Left hindlimb (tissue), 1 donor: ENCODE results near the gene DNAI1.

Experiments
- DNase-seq: peaks from one replicate; pipeline ENCODE4 v3.0.0-alpha.2; 2018

DNAI1 gene

DNA sequence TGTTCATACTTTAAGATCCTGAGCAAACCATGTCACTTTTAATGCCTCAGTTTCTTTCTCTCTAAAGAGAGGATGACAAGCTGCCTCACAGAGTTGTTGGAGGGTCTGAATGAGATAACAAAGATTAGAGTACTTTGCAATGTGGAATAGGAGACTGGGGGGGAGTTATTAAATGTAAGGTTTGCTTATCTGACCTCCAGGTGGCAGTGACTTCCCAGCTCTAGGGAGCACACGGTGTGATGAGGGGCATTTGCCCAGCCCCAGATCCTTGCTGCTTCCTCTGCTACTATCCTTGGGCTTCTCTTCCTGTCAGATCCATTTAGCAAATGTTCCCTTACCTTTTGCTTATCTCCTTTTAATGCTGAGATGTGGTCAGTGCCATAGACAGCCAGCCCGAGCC lies 33.4 kb downstream of the DNAI1 start:
- no peak for DNase-seq

DNA sequence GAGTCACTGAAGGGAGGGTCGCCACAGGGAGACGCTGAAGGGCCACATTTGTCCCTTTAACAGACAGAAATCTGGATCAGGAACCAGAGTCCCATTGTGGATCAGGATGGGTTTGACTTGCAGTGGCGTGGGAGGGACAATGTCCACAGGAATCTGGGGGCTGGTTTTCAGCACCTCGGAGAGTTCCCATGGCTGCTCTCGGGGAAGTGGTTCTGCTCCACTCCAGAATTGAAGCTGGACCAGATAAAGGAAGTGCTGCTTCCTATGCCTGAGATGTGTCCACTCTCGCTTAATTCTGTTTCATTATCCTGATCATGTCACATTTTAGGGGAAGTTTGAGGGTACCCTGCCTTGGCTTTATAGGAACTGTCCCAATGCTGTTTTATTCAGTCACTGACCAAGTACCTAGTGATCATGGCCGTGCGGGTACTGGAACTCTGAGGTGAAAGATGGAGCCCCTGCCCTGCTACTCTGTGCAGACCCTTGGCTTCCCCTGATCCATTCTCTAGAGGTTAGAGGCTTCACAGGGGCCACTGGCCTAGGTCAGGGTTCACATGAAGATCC lies 35.4 kb downstream of the DNAI1 start:
- DNase-seq: peak; percentile 61

GRCh38 chr9:34496149-34496712 lies 37.6 kb downstream of the DNAI1 start:
- DNase-seq: no peak

DNA sequence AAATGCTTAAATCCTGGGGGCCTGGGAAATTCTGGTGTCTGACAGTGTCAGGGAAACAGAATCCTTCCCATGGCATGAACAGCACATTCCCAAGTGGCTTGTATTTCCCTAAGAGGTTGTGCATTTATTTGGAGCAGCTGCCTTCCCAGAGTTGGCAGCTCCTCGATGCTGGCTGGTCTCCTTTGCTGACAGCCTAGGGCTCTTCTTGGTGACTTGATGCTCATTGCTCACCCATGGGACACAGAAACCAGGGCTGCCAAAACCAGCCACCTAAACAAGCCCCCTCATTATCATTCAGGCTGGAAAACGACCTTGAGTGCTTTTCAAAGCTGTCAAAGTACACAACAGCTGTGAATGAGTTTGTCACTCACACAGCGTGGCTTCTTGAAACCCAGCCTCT lies 39.9 kb downstream of the DNAI1 start:
- no peak for DNase-seq

DNA sequence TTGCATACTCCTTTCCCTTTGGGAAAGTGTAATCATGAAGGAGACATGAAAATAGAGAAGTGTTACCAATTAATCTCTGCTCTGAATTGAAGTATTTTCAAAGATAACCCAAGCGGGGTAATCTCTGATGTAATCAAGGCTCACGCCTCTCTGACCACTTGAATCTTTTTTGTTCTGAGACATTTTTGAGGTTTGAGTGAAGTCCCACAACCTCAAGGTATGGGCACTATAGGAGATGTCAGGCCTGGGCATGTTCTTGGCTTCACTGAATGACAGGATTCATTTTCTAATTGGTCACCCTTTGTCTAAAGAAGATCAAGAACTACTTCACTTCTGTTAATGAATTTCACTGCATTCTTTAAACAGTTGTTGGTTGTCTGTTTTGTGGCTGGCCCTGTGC lies 40.5 kb downstream of the DNAI1 start:
- no peak for DNase-seq

GRCh38 chr9:34500623-34501267 lies 42.1 kb downstream of the DNAI1 start:
- DNase-seq: peak; percentile 59

GRCh38 chr9:34501372-34501771 lies 42.8 kb downstream of the DNAI1 start:
- DNase-seq: no peak

DNA sequence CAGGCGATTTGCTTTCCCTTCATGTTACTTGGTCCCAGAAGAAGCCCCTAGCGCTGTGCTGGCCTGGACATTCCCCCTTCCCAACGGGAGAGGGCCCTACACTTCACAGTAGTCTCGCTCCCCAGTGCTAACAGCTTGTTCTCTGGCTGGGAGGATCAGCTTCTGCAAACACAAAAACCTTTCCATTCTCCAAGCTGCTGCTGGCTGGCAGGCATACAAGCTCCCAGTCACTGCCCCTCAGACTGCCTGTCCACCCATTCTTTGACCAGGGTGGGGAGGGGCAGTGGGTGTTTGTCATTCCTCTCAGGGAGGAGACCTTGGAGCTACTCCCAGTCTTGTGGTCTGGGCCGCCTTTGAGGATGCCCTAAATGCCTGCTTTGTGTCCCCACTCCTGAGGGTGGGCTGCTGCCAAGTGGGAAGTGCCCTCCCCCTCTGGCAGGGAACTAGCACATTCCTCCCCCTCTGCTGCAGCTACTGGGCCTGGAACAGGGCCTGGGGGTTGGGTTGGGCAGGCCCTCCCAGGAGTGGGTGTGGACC lies 43.4 kb downstream of the DNAI1 start:
- peak; percentile 91 for DNase-seq

- DNase-seq: no peak
Measured at GRCh38 chr9:34502471-34502870, 43.9 kb downstream of the DNAI1 start.

DNA sequence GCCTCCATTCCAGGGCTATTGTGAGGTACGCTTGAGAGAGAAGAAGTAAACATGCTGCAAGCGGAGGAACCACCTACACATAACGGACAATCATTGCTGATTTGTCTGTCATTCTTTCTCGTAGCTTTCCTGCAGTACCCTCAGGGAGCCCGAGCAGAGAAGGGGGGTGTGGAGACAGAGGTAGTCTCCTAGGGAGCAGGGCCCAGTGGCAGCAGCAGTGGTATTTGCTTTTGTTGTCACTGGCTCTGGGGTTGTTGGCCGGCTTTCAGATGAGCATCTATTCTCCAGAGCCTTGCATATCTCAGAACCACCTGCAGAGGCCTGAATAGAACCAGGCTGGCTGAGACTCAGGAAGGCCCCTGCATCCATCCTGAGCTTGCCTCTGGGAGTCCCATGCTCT lies 44.3 kb downstream of the DNAI1 start:
- no peak for DNase-seq

DNA sequence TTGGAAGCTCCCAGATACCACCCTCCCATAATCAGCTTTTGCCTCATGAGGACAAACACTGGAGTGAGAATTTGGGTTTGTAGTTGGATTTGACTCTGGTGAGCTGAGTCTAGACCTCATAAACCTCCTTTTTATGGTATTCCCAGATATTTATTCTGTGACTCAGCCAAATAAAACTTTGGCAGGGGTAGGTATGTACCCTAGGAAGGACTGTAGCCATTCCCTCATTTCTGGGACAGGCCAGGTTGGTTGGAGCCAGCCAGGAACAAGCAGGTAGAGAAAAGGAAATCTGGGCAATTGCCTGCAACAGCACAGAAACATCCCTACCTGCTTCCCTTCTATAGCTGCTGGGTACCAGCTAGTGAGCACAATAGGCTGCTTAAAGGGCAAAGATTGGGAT lies 44.8 kb downstream of the DNAI1 start:
- DNase-seq: no peak

DNA sequence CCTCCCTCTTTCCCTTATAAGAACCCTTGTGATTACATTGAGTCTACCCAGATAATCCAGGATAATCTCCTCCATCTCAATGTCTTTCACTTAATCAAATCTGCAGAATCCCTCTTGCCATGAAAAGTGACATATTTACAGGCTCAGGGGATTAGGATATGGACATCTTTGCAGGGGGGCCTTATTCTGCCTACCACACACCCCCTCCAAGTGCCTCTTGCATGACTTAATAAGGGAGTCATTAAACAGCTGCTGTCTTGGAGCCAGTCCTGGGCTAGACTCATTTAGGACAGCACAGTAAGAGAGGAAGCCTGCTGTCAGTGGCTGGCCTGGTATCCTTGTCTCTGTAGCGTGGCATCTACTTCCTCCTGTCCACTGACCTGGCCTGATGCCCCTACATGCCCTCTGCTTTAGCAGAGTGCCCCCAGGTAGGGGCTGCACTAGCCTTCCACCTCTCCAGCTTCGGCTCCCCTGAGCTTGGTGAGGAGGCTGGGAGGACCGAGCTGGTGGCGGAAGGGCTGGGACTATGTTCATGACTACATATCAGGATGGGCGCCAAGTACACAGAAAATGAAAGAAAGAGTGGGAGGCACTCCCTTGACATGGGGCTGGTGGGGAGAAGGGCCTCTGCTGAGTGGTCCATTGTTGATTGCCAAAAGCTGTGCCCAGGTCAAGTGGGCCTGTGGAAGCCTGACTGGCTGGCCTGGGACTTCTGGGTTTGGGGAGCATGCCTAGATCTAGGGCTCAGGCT lies 46.9 kb downstream of the DNAI1 start:
- DNase-seq: no peak

GRCh38 chr9:34506623-34507022 lies 48.0 kb downstream of the DNAI1 start:
- no peak for DNase-seq

- no peak for DNase-seq
Measured at GRCh38 chr9:34507556-34507955, 49.0 kb downstream of the DNAI1 start.

GRCh38 chr9:34507966-34508365 lies 49.4 kb downstream of the DNAI1 start:
- no peak for DNase-seq

- no peak for DNase-seq
Measured at GRCh38 chr9:34508463-34508862, 49.9 kb downstream of the DNAI1 start.

GRCh38 chr9:34508951-34509350 lies 50.3 kb downstream of the DNAI1 start:
- no peak for DNase-seq

GRCh38 chr9:34510497-34511468 lies 52.2 kb downstream of the DNAI1 start:
- no peak for DNase-seq

DNA sequence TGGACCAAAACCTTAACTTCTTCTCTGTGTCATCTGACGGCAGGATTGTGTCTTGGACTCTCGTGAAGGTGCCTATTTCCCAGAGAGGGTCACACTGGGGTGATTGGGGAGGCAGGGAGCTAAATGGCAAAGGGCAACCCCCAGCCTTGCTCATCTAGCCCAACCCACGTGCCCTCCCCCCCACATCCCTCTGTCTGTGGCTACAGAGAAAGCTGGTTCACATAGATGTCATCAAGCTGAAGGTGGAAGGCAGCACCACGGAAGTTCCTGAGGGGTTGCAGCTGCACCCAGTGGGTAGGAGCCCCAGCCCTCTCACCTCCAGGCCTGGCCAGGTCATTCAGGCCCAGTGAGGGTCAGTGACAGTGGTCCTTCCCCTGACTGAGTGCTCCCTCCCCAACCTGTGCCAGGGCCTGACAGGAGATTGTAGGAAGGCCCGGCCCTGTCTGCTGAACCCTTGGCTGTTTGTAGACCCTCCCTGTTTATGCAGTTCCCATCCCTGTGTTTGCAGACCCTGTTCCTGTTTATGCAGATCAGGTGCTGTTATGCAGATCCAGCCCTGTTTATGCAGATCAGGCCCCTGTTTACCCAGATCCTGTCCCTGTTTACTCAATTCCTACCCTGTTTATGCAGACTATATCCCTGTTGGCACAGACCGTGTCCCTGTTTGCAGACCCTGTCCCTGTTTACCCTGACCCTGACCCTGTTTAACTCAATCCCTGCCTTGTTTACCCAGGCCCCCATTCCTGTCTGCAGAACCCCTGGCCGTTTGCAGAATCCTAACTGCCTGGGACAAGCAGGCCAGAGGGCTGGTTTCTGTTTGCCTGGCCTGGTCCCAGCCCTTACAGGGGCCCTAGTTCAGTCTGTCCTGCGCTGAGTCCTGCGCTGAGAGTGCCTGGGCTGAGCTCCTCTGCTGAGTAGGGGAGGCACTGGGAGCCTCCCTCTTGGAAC lies 53.8 kb downstream of the DNAI1 start:
- DNase-seq: peak; percentile 48

DNA sequence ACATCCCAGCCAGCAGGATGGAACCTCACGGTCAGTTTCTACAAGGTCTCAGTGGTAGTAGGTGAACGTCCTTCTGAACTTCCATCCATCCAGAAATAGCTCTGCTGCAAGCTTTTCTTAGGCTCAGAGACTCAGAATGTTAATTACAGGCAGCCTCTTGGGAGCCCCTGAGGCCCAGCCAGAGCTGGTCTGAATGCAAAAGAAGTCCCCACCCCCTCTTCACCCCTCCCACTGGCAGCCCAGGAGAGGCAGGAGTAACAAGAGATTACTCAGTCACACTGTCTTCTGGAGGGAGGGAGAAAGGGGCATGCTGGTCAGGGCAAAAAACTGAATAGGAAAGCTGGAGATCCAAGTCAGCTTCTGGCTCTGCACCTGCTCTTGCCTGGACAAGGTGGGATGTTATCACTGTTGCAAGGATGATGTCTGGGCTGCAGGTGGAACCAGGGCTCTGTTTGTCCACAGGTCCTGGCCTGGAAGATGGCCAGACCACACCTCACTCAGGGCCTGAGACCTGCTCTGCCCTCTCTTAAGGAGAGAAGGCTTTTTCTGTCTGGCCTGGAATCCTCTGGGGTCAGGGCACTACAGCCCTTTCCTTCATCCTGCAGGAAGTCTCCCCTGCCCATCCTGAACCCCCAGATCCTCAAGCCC lies 55.1 kb downstream of the DNAI1 start:
- DNase-seq: peak; percentile 54

DNA sequence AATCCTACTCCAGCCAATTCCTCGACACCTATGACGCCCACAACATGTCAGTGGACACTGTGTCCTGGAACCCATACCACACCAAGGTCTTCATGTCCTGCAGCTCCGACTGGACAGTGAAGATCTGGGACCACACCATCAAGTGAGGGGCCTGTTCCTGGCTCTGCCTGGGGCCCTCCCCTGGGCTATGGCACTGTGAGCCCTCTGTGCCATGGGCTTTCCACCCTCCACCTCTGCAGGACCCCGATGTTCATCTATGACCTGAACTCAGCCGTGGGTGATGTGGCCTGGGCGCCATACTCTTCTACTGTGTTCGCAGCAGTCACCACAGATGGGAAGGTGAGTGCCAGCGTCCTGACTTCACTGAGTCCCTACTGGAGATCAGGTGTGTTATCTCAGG lies 55.8 kb downstream of the DNAI1 start:
- no peak for DNase-seq
